ENCODE data around the gene EPHA10.

The EPHA10 gene

GRCh38 chr1:37670133-37670532, 94.8 kb downstream of the EPHA10 start:
- DNase-seq = no peak

- no peak for DNase-seq
These were observed 97.8 kb downstream of the EPHA10 start for GRCh38 chr1:37667023-37667671.

GRCh38 chr1:37666241-37666867, 98.6 kb downstream of the EPHA10 start:
- no peak for DNase-seq
